VCaP (cell line): ENCODE data around the gene ICA1L.
A peak's percentile ranks its signal among the peaks of the same experiment; 100 is the strongest.
"Not testable (repeated sequence)": the region's sequence is repeated elsewhere in the genome, so short reads cannot be mapped to it uniquely, and the experiment has no call there.

Source experiments
- H3K27ac ChIP-seq: fragments of 450-650 bp; 2 replicates; pipeline ENCODE4 v1.5.1; 2017
- CTCF ChIP-seq: fragments of 450-650 bp; conservative IDR thresholded peaks from 2 replicates; pipeline ENCODE4 v1.5.1; 2017; ENCODE audit warnings: mild to moderate bottlenecking, moderate library complexity

Gene ICA1L

GRCh38 chr2:202870431-202871299 is 901 bp downstream of the ICA1L start:
- H3K27ac ChIP-seq: peak overlapping the region; percentile 93
- TF ChIP-seq CTCF: peak; percentile 45

DNA sequence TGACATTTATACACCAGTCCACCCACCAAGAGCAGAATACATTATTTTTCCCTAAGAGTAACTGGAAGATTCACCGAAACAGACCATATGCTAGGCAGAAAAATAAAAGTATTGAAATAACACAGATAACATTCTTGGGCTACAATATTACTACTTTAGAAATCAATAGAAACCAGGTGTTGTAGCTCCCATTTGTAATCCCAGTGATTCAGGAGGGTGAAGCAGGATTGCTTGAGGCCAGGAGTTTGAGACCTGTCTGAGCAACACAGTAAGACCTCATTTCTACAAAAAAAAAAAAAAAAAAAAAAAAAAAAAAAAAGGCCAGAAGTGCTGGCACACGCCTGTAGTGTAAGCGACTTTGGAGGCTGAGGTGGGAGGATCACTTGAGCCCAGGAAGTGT is 9.6 kb downstream of the ICA1L start:
- H3K27ac ChIP-seq: no peak overlapping the region
- TF ChIP-seq CTCF: no peak

DNA sequence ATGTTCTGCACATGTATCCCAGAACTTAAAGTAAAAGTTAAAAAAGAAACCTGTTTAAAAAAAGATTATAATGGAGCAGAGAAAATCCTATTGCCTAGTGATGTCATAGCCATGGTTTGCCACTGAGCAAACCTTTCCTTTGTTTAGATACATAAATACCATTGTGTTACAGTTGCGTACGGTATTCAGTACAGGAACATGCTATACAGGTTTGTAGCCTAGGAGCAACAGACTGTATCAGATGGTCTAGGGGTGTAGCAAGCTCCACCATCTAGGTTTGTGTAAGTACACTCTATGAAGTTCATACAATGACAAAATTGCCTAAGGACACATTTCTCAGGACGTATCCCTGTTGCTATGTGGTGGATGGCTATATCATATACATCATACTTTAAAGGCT is 13.0 kb downstream of the ICA1L start:
- no peak overlapping the region for H3K27ac ChIP-seq
- TF ChIP-seq CTCF: no peak

DNA sequence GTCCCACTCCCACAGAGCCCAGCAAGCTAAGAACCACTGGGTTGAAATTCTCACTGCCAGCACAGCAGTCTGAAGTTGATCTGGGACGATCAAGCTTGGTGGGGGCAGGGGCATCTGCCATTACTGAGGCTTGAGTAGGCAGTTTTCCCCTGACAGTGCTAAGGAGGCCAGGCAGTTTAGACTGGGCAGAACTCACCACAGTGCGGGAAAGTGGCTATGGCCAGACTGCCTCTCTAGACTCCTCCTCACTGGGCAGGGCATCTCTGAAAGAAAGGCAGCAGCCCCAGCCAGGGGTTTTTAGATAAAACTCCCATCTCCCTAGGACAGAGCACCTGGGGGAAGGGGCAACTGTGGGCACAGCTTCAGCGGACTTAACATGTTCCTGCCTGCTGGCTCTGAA is 22.2 kb downstream of the ICA1L start:
- H3K27ac ChIP-seq: not testable (repeated sequence)

DNA sequence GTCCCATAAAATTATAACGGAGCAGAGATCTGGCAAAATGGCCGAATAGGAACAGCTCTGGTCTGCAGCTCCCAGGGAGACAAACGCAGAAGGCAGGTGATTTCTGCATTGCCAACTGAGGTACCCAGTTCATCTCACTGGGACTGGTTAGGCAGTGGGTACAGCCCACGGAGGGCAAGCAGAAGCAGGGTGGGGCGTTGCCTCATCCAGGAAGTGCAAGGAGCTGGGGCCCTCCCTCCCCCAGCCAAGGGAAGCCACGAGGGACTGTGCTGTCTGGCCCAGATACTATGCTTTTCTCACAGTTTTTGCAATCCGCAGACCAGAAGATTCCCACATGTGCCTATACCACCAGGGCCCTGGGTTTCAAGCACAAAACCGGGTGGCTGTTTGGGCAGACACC is 22.8 kb downstream of the ICA1L start:
- no peak overlapping the region for H3K27ac ChIP-seq
- no peak for TF ChIP-seq CTCF

DNA sequence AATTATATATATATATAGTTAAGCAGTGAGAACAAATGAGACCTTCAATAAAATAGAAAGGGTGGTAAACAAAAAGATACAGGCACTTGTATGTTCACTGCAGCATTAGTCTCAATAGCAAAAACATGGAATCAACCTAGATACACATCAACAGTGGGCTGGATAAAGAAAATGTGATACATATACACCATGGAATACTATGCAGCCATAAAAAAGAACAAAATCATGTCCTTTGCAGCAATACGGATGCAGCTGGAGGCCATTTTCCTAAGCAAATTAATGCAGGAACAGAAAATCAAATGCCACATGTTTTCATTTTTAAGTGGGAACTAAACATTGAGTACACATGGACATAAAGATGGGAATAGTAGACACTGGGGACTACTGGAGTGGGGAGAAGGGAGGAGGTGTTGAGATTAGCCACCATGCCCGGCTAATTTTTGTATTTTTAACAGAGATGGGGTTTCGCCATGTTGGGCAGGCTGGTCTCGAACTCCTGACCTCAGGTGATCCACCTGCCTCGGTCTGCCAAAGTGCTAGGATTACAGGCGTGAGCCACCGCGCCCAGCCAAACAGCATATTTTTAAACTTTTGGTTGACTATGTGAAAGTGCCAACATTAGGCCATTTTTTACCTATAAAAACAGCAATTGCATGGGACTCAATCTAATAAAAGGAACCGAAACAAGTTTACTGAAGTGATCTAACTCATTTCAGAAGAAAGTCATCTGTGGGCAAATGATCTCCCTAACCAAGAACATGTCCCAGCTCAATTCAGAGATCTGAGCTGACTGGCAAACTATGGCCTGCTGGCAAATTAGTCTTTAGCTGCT is 23.7 kb downstream of the ICA1L start:
- TF ChIP-seq CTCF: no peak
- no peak overlapping the region for H3K27ac ChIP-seq

- H3K27ac ChIP-seq: no peak overlapping the region
- TF ChIP-seq CTCF: no peak
Observed at GRCh38 chr2:202844656-202845055, 26.9 kb downstream of the ICA1L start.

DNA sequence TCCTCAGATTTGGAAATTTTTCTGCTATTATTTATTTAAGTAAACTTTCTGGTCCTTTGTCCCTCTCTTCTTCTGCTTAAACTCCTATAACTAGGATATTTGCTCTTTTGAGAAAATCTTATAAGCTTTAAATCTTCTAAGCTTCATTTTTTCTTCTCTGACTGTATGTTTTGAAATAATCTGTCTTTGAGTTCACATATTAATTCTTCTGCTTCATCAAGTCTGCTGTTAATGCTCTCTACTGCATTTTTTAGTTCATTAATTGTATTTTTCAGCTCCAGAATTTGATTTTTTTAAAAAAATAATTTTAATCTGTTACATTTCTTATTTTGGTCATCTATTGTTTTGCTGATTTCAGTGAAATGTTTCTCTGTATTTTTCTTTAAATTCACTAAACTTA is 28.9 kb downstream of the ICA1L start:
- no peak for TF ChIP-seq CTCF
- no peak overlapping the region for H3K27ac ChIP-seq
